Measurements from ENCODE around the gene SLC6A5.

GRCh38 chr11:20559523-20560300 lies 39.7 kb upstream of the SLC6A5 start:
- TF ChIP-seq TAF1 (IDR thresholded peaks at IDR 0.05; ENCODE audit: borderline replicate concordance, low read depth, low read length) (no peak), POLR2A (IDR thresholded peaks at IDR 0.05; ENCODE audit: low read depth, low read length) (no peak), POLR2AphosphoS5 (IDR thresholded peaks at IDR 0.05; ENCODE audit: low read depth, low read length) (no peak)
